HG03575 (cell line): ENCODE results near the gene MPZL2.
"Not testable (repeated sequence)": the region's sequence is repeated elsewhere in the genome, so short reads cannot be mapped to it uniquely, and the experiment has no call there.

Source experiments
- ATAC-seq: cut with Tn5 transposase; IDR thresholded peaks from one replicate; pipeline ENCODE4 v1.9.1; 2021; ENCODE audit not compliant: unreplicated experiment, insufficient number of reproducible peaks, low FRiP score; ENCODE audit errors: extremely low read depth

Gene MPZL2

DNA sequence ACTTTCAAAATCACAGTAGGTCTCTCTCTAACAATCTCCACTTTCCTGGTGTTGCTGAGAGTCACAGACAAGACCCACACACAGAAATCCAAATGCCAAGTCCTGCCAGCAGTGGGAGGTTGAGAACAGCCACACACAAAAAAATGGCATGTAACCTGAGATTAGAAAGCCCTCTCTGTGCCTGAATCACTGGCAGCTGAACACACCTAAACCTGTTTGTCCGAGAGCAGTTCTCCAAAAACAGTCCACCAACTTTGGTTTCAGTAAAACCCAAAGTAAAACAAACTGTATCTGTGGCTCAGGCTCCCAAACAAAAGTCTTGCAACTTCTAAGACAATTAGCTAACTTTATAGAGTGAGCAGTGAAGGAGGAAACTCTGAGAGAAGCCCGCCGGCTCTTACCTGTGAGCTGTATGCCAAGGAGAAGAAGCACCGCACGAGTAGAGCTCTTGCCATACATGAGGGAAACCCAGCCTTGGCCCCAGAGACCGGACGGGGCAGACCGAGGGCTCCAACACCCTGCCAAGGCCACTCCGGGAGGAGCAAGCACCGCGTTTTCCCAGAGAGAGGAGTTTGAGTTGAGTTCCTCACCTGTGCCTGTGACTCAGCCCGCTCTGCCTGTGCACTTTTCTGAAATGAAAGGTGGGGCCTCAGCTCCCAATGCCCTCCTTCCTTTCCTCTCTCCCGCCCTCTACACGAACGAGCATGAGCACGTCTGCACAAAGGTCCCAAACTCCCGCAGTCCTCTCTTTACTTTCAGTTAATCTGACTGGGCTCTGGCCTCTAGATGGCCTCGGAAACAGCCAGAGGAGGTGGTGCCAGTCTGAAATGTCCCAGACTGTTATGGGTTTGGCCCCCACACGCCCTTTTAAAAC, at the start of gene MPZL2:
Gene MPZL2 (minus strand): TSS at position 603 of the 874 bp plus-strand sequence. CDS start 144 bp downstream, at position 459.
- no peak for ATAC-seq

DNA sequence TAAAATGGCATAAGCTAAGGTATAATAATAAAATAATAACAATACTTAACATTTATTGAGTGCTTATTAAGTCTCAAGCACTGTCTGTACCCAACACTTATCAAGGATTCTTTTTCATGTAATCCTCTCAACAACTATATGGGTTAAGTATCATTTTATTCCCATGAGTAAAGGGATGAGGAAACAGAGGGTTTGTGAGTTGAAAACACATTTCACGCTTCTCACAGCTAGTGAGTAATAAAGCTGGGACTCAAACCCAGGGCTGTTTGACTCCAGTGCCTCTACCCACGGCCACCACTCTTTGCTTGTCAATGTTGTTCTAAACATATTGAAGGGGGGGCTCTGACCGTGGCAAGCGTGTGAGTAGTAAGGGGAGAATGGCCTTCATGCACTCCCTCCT, 49.1 kb upstream of the MPZL2 start:
- no peak for ATAC-seq

DNA sequence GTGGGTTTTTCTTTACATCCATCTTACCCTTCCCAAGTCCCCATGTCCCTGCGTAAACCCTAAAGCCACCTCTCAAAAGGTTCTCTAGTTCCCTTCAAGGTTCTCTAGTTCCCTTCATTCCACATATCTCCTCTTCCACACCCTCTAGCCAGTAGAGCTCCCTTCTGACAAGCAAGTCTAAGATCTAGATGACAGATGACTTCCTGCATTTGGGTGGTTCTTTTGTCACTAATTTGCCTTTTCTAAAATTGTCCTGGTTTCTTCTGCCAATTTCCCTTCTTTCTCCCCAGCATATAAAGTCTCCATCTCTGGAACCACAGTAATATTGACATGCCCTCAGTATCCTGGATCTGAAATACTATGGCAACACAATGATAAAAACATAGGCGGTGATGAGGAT, 48.2 kb upstream of the MPZL2 start:
- ATAC-seq, result no peak

DNA sequence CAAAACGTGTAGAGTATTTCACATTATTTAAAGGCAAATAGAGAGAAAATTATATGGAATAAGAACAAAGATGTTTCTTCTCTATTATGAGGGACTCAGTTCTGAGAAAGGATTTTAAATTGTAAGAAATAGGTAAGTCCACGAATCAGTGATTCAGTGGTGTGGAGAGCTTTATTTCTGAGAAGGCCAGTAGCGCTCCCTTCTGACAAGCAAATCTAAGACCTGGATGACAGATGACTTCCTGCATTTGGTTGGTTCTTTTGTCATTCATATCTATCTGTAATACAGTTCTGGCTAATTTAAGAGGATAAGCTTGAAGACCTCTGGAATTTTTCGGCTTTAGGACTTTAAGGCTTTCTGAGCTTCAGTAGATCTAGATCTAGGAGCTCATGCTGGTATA, 47.4 kb upstream of the MPZL2 start:
- no peak for ATAC-seq

- no peak for ATAC-seq
These were observed 46.8 kb upstream of the MPZL2 start for GRCh38 chr11:118310781-118311485.

GRCh38 chr11:118310271-118310670, 46.2 kb upstream of the MPZL2 start:
- no peak for ATAC-seq

DNA sequence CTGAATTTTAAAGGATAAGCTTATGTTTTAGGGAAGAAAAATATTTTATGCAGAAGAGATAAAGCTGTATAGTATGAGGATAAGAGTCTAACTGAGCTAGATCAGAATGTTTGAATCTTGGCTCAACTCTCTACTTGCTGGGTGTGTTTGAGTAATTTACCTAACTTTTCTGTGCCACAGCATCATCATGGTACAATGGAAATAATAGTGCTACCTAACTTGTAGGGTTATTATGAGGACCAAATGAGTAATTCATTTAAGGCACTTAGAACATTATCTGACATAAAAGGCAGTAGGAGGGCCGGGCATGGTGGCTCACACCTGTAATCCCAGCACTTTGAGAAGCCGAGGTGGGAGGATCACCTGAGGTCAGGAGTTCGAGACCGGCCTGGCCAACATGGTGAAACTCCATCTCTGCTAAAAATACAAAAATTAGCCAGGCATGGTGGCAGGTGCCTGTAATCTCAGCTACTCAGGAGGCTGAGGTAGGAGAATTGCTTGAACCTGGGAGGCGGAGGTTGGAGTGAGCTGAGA, 45.0 kb upstream of the MPZL2 start:
- ATAC-seq, result not testable (repeated sequence)

DNA sequence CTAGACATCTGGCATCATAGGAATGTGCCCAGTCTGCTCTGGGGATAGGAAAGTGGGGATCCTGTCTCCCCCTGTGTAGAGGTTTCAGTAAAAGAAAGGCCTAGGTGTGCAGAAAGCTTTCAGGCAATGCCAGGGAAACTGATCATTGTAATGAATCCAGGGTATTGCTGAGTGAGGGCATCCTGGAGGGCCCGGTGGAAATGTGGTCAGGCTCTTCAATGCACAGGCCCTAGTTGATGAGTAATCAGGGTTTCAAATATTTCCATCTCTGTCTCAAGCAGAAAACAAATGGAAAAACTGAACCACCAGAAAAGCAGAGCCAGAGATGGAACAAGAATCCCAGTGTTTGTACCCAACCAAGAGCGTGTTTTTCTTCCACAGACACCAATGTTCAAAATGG, 42.5 kb upstream of the MPZL2 start:
- ATAC-seq, result no peak

GRCh38 chr11:118305726-118306125, 41.6 kb upstream of the MPZL2 start:
- no peak for ATAC-seq

DNA sequence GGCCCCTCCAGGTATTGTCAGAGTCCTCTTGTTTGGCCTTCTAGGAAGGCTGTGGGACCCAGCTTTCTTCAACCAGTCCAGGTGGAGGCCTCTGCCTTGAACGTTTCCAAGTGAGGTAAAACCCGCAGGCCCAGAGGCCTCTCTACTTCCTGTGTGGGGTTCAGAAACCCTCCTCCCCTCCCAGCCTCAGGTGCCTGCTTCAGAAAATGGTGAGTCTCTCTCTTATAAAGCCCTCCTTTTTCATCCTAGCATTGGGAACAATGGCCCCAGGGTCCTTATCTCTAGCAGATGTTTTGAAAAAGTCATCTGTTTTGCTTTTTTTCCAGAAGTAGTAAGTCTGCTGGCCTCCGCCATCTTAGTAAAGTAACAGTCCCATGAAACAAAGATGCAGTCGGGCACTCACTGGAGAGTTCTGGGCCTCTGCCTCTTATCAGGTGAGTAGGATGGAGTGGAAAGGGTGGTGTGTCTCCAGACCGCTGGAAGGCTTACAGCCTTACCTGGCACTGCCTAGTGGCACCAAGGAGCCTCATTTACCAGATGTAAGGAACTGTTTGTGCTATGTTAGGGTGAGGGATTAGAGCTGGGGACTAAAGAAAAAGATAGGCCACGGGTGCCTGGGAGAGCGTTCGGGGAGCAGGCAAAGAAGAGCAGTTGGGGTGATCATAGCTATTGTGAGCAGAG, 40.6 kb upstream of the MPZL2 start, which contains the start of gene CD3E:
Gene CD3E (plus strand): TSS at position 163 of the 681 bp plus-strand sequence. CDS start 223 bp downstream, at position 386.
- ATAC-seq, result no peak

DNA sequence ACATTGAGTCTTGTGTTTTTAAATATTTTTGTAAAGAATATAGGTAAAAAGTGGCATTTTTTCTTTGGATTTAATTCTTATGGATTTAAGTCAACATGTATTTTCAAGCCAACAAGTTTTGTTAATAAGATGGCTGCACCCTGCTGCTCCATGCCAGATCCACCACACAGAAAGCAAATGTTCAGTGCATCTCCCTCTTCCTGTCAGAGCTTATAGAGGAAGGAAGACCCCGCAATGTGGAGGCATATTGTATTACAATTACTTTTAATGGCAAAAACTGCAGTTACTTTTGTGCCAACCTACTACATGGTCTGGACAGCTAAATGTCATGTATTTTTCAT, 40.1 kb upstream of the MPZL2 start:
- no peak for ATAC-seq

GRCh38 chr11:118301600-118302195, 37.6 kb upstream of the MPZL2 start:
- no peak for ATAC-seq

DNA sequence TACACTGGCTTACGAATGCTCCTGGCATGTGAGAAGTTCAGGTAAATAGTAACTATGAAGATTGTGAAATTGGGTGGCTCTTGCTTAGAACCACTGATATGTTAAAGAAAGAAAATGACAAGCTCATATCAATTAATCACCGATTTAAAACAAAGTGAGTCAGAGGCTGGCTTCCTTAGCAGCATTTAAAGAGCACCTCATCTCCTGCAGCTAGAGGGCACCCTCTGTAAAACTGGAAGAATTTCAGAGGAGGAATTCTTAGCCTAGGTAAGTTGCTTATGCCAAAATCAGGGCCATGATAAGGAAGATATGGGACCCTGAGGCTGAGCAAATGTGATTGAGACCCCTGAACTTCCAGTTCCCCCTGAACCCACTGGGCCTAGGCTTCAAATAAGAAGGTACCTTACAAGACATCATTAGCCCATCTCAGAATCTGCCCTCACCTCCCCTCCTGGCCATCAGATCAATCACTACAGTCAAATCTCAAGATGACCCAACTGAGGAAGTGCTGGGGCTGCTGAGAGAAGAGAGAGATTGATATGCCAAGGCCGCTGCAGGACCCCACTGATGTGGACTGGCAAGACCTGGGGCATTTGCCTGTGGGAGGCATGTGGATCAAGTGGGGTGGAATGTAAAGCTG, 31.8 kb upstream of the MPZL2 start:
- no peak for ATAC-seq

- no peak for ATAC-seq
These were observed 31.1 kb upstream of the MPZL2 start for GRCh38 chr11:118295199-118295598.

DNA sequence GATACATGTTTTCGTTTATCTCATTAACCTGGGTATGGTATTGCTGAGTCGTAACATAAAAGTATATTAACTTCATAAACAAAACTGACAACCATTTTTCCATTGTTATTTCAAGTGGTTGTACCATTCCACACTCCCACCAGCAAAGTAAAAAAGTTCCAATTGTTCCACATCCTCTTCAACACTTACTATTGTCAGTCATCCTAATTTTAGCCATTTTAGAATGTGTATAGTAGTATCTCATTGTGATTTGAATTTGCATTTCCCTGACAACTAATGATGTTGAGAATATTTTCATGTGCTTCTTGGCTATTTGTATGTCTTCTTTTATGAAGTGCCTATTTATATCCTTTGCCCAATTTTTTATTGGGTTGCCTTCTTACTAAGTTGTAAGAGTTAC, 30.0 kb upstream of the MPZL2 start:
- no peak for ATAC-seq

- ATAC-seq, result no peak
These were observed 27.5 kb upstream of the MPZL2 start for GRCh38 chr11:118291477-118292135.

- no peak for ATAC-seq
These were observed 26.8 kb upstream of the MPZL2 start for GRCh38 chr11:118290923-118291322.

DNA sequence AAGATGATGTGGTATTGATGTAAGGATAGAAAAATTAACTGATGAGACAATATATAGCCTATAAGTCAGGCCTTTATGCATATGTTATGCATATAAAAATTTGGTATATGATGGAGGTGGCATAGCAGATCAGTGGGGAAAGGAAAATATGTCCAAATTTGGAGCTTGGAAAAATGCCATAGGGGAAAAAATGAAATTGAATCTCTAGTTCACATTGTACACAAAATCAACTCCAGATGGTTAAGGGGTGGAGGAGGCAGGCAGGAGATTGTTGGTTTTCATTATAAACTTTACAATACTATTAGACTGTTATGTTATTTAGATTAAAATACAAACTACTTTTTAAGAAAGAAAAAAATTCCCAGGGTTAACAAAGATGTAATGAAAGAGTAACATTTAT, 25.3 kb upstream of the MPZL2 start:
- no peak for ATAC-seq
